Kidney tubule cell (primary cell): ENCODE results near the gene MPO.

Experiments
- DNase-seq: peaks from one replicate; pipeline ENCODE4 v3.0.0-alpha.2; 2018; ENCODE audit warnings: low spot score

The MPO gene

GRCh38 chr17:58278661-58279015 lies 2.1 kb downstream of the MPO start:
- DNase-seq: peak; percentile 9

- no peak for DNase-seq
These were observed 2.7 kb downstream of the MPO start for GRCh38 chr17:58277802-58278595.

GRCh38 chr17:58277107-58277801 lies 3.5 kb downstream of the MPO start:
- DNase-seq: no peak

GRCh38 chr17:58276423-58276822 lies 4.3 kb downstream of the MPO start:
- DNase-seq: no peak

- no peak for DNase-seq
These were observed 5.3 kb downstream of the MPO start for GRCh38 chr17:58275417-58275816.

- DNase-seq: no peak
These were observed 7.2 kb downstream of the MPO start for GRCh38 chr17:58273453-58274104.

- DNase-seq: no peak
These were observed 8.1 kb downstream of the MPO start for GRCh38 chr17:58272367-58273280.

GRCh38 chr17:58271216-58271931 lies 9.4 kb downstream of the MPO start:
- DNase-seq: no peak

GRCh38 chr17:58270476-58271215 lies 10.1 kb downstream of the MPO start:
- no peak for DNase-seq

GRCh38 chr17:58269557-58270291 lies 11.0 kb downstream of the MPO start:
- no peak for DNase-seq

- DNase-seq: no peak
These were observed 11.8 kb downstream of the MPO start for GRCh38 chr17:58268774-58269556.

GRCh38 chr17:58268326-58268725 lies 12.4 kb downstream of the MPO start:
- DNase-seq: no peak

GRCh38 chr17:58267347-58268324 lies 13.1 kb downstream of the MPO start:
- DNase-seq: no peak

GRCh38 chr17:58265902-58266875 lies 14.5 kb downstream of the MPO start:
- no peak for DNase-seq

- DNase-seq: no peak
These were observed 15.5 kb downstream of the MPO start for GRCh38 chr17:58265271-58265670.

GRCh38 chr17:58264407-58265103 lies 16.2 kb downstream of the MPO start:
- no peak for DNase-seq
